KOPT-K1 (cell line): Measurements from ENCODE around the gene ARHGEF11.

Experiments
- H3K27ac ChIP-seq: fragments of 200-600 bp; sonication (generic); 2 replicates; pipeline ENCODE4 v1.5.1; 2016; ENCODE audit warnings: antibody characterized with exemption, mild to moderate bottlenecking, low read depth, low read length; ENCODE audit not compliant: poor library complexity, severe bottlenecking
- H3K36me3 ChIP-seq: fragments of 200-600 bp; sonication (generic); 2 replicates; pipeline ENCODE4 v1.5.1; 2017; ENCODE audit warnings: antibody characterized with exemption, mild to moderate bottlenecking, low read length, moderate library complexity; ENCODE audit not compliant: insufficient read depth
- H3K9me3 ChIP-seq: fragments of 200-600 bp; sonication (generic); 2 replicates; pipeline ENCODE4 v1.5.1; 2017; ENCODE audit warnings: antibody characterized with exemption, low read length, mild to moderate bottlenecking; ENCODE audit not compliant: insufficient read depth, poor library complexity, severe bottlenecking

ARHGEF11 gene

GRCh38 chr1:157045250-157046218, at the start of gene ARHGEF11:
Gene ARHGEF11 (minus strand): TSS chr1:157045742. CDS start chr1:157044330, 1,412 bp downstream.
- no peak within 1 kb of the TSS for H3K27ac ChIP-seq
- peaks cover 3% of the 10 kb centered on the region for H3K9me3 ChIP-seq
- H3K36me3 ChIP-seq = no peaks in the 10 kb centered on the region

GRCh38 chr1:157095091-157095490, 49.5 kb upstream of the ARHGEF11 start:
- Histone ChIP-seq H3K36me3 (no peaks in the 10 kb centered on the region), H3K9me3 (no peaks in the 10 kb centered on the region)

GRCh38 chr1:157092831-157093230, 47.3 kb upstream of the ARHGEF11 start:
- H3K9me3 ChIP-seq = no peaks in the 10 kb centered on the region
- no peak overlapping the region for H3K27ac ChIP-seq
- no peaks in the 10 kb centered on the region for H3K36me3 ChIP-seq

More at GRCh38 chr1:157095091-157095490, 49.5 kb upstream of the ARHGEF11 start:
- H3K27ac ChIP-seq = no peak overlapping the region

GRCh38 chr1:157091668-157092273, 46.2 kb upstream of the ARHGEF11 start:
- H3K27ac ChIP-seq = no peak overlapping the region
- no peaks in the 10 kb centered on the region for H3K9me3 ChIP-seq
- no peaks in the 10 kb centered on the region for H3K36me3 ChIP-seq

- no peaks in the 10 kb centered on the region for H3K36me3 ChIP-seq
- H3K27ac ChIP-seq = no peak overlapping the region
- no peaks in the 10 kb centered on the region for H3K9me3 ChIP-seq
These were observed 45.6 kb upstream of the ARHGEF11 start for GRCh38 chr1:157091186-157091585.

- no peaks in the 10 kb centered on the region for H3K9me3 ChIP-seq
- H3K36me3 ChIP-seq = no peaks in the 10 kb centered on the region
- H3K27ac ChIP-seq = no peak overlapping the region
These were observed 45.2 kb upstream of the ARHGEF11 start for GRCh38 chr1:157090771-157091170.

- Histone ChIP-seq H3K27ac (no peak overlapping the region), H3K36me3 (no peaks in the 10 kb centered on the region), H3K9me3 (no peaks in the 10 kb centered on the region)
These were observed 44.7 kb upstream of the ARHGEF11 start for GRCh38 chr1:157090196-157090647.

- Histone ChIP-seq H3K27ac (no peak overlapping the region), H3K36me3 (no peaks in the 10 kb centered on the region), H3K9me3 (no peaks in the 10 kb centered on the region)
These were observed 44.2 kb upstream of the ARHGEF11 start for GRCh38 chr1:157089789-157090188.

GRCh38 chr1:157088607-157089006, 43.1 kb upstream of the ARHGEF11 start:
- H3K9me3 ChIP-seq = no peaks in the 10 kb centered on the region
- H3K36me3 ChIP-seq = no peaks in the 10 kb centered on the region
- H3K27ac ChIP-seq = no peak overlapping the region

GRCh38 chr1:157087030-157087429, 41.5 kb upstream of the ARHGEF11 start:
- Histone ChIP-seq H3K27ac (no peak overlapping the region), H3K9me3 (no peaks in the 10 kb centered on the region), H3K36me3 (no peaks in the 10 kb centered on the region)

- Histone ChIP-seq H3K36me3 (no peaks in the 10 kb centered on the region), H3K27ac (no peak overlapping the region), H3K9me3 (no peaks in the 10 kb centered on the region)
These were observed 40.8 kb upstream of the ARHGEF11 start for GRCh38 chr1:157086299-157086698.

GRCh38 chr1:157085421-157085820, 39.9 kb upstream of the ARHGEF11 start:
- Histone ChIP-seq H3K9me3 (no peaks in the 10 kb centered on the region), H3K27ac (no peak overlapping the region), H3K36me3 (no peaks in the 10 kb centered on the region)

GRCh38 chr1:157084720-157085119, 39.2 kb upstream of the ARHGEF11 start:
- H3K36me3 ChIP-seq = no peaks in the 10 kb centered on the region
- no peak overlapping the region for H3K27ac ChIP-seq
- no peaks in the 10 kb centered on the region for H3K9me3 ChIP-seq

- Histone ChIP-seq H3K9me3 (no peaks in the 10 kb centered on the region), H3K27ac (no peak overlapping the region), H3K36me3 (no peaks in the 10 kb centered on the region)
These were observed 36.2 kb upstream of the ARHGEF11 start for GRCh38 chr1:157081707-157082106.

- no peak overlapping the region for H3K27ac ChIP-seq
- no peaks in the 10 kb centered on the region for H3K9me3 ChIP-seq
- no peaks in the 10 kb centered on the region for H3K36me3 ChIP-seq
These were observed 35.2 kb upstream of the ARHGEF11 start for GRCh38 chr1:157080714-157081113.
